GM12878 (cell line): ENCODE measurements around the gene SWI5. TPM values are rescaled to one million over a fixed set of nuclear protein-coding genes. Genes with fewer than 3 reads are reported as not detected.

Source experiments
- ATAC-seq: fragments of 200-7000 bp; cut with Tn5 transposase; 3 replicates; pipeline ENCODE4 v1.9.1; 2020; ENCODE audit warnings: mild to moderate bottlenecking, moderate library complexity
- BruUV-seq: library from RNA; stranded (reverse); fragments of 400-500 nt; replicated peaks from 2 replicates; lab custom pipeline; 2021; lab: Mats Ljungman, UMichigan
- CTCF ChIA-PET: fragments of 300-600 bp; sonication (Branson Sonifier 250); formaldehyde crosslinking; extraction: SDS; loops from one replicate; lab custom pipeline; 2021; ENCODE audit warnings: inconsistent platforms; lab: Yijun Ruan, JAX
- POLR2A ChIA-PET: fragments of 350-600 bp; formaldehyde crosslinking; extraction: SDS; loops from one replicate; lab custom pipeline; 2021; ENCODE audit warnings: inconsistent platforms; lab: Charles Lee
- RAD21 ChIA-PET: fragments of 300-600 bp; sonication (Branson Sonifier 250); formaldehyde crosslinking; loops from one replicate; lab custom pipeline; 2023; ENCODE audit warnings: antibody characterized with exemption; ENCODE audit not compliant: unreplicated experiment; lab: Charles Lee
- SMC1A ChIA-PET: fragments of 300-600 bp; sonication (Branson Sonifier 250); formaldehyde crosslinking; loops from one replicate; lab custom pipeline; 2023; ENCODE audit not compliant: unreplicated experiment, uncharacterized antibody; lab: Charles Lee
- DNase-seq: peaks from one replicate; pipeline ENCODE4 v3.0.0-alpha.2; 2011; ENCODE audit warnings: low read depth, low spot score
- FAIRE-seq: peaks from 3 replicates; lab custom pipeline; 2011; peaks lifted over from hg19 to GRCh38; lab: Jason Lieb, UNC
- H2AFZ ChIP-seq: 2 replicates; pipeline ENCODE4 v1.6.0; 2011; ENCODE audit warnings: low read depth, low read length, control low read depth; ENCODE audit not compliant: control insufficient read depth
- H3K27ac ChIP-seq: 2 replicates; pipeline ENCODE4 v1.5.1; 2011; ENCODE audit warnings: control low read depth; ENCODE audit not compliant: control insufficient read depth, insufficient read depth
- H3K27me3 ChIP-seq, 2 experiments: replicated peaks in 1 of 2; 2 replicates each; pipeline versions ENCODE4 v1.6.0 to v1.6.1; 2011; ENCODE audit warnings: low read length in 1 of 2; ENCODE audit not compliant: control insufficient read depth in 2 of 2, insufficient read depth in 2 of 2
- H3K36me3 ChIP-seq, 2 experiments: 2 replicates each; pipeline ENCODE4 v1.5.1; 2011; ENCODE audit warnings: low read length in 1 of 2; ENCODE audit not compliant: control insufficient read depth in 2 of 2, insufficient read depth in 2 of 2
- H3K4me1 ChIP-seq: 2 replicates; pipeline ENCODE4 v1.6.1; 2011; ENCODE audit warnings: mild to moderate bottlenecking, low read length, moderate library complexity, mixed read lengths; ENCODE audit not compliant: control insufficient read depth, insufficient read depth
- H3K4me2 ChIP-seq: 2 replicates; pipeline ENCODE4 v1.6.0; 2011; ENCODE audit warnings: control low read depth; ENCODE audit not compliant: control insufficient read depth, insufficient read depth
- H3K4me3 ChIP-seq: fragments of 200-600 bp; sonication (generic); 2 replicates; pipeline ENCODE4 v1.5.1; 2016
- H3K79me2 ChIP-seq: 2 replicates; pipeline ENCODE4 v1.6.0; 2011; ENCODE audit warnings: low read length; ENCODE audit not compliant: control insufficient read depth, insufficient read depth
- H3K9ac ChIP-seq: 2 replicates; pipeline ENCODE4 v1.8.0; 2011; ENCODE audit warnings: low read length, control low read depth, mixed read lengths; ENCODE audit not compliant: control insufficient read depth, insufficient read depth
- H3K9me3 ChIP-seq: replicated peaks from 3 replicates; pipeline ENCODE4 v1.5.1; 2011; ENCODE audit warnings: mild to moderate bottlenecking, low read length; ENCODE audit not compliant: control insufficient read depth, insufficient read depth
- H4K20me1 ChIP-seq: 2 replicates; pipeline ENCODE4 v1.6.0; 2011; ENCODE audit not compliant: control insufficient read depth, insufficient read depth
- ASH2L ChIP-seq: fragments of 300-600, 200-600 bp; sonication (generic); IDR thresholded peaks from 2 replicates; pipeline ENCODE4 v1.6.1; 2017; ENCODE audit warnings: low read depth, mild to moderate bottlenecking, borderline replicate concordance
- IRF4 ChIP-seq: IDR thresholded peaks from 2 replicates; pipeline ENCODE4 v1.6.1; 2011; ENCODE audit warnings: low read depth, low read length
- MTA3 ChIP-seq: IDR thresholded peaks from 2 replicates; pipeline ENCODE4 v1.6.1; 2012; ENCODE audit warnings: low read length, inconsistent platforms, borderline replicate concordance
- NFYB ChIP-seq: IDR thresholded peaks from 2 replicates; pipeline ENCODE4 v1.6.1; 2011; ENCODE audit warnings: low read depth, mild to moderate bottlenecking, low read length, improper control_type of control experiment, moderate library complexity; ENCODE audit not compliant: insufficient read depth
- POLR2AphosphoS5 ChIP-seq: IDR thresholded peaks from 2 replicates; pipeline ENCODE4 v1.6.1; 2011; ENCODE audit warnings: mild to moderate bottlenecking, low read length, inconsistent platforms
- WGBS: methylation state at CpG from one replicate; pipeline ENCODE4 v1.1.6; 2016; ENCODE audit warnings: low lambda C conversion rate; ENCODE audit not compliant: insufficient replicate concordance, insufficient coverage; ENCODE audit errors: missing lambda C conversion rate; 5-methylcytosine and 5-hydroxymethylcytosine counted together
- in situ Hi-C: fragments of 300-500 bp; cut with MboI; formaldehyde crosslinking; loops from 9 replicates; pipeline ENCODE4 v1.14.3; 2018; ENCODE audit warnings: mixed read lengths
- intact Hi-C: fragments of 100-400 bp; cut with micrococcal nuclease; formaldehyde crosslinking; loops from one replicate; pipeline ENCODE4 v1.14.2; 2022; ENCODE audit not compliant: unreplicated experiment
- polyA plus RNA-seq, 11 experiments: library from polyadenylated mRNA; depleted of rRNA in 4 of 11; unstranded in 6 of 11; stranded (reverse) in 5 of 11; fragments of >200 nt; fragmentation: Nextera tagmentation in 4 of 11; fragmentation: Illumina TruSeq in 1 of 11; extraction: Ambion mirVana in 4 of 11; extraction: Trizol in 1 of 11; gene quantifications; 1 replicate in 1 of 11; 2 replicates in 10 of 11; pipeline versions ENCODE4 v1.2.1 to v1.2.3, GENCODE V29; 2011 to 2016; ENCODE audit warnings: inconsistent platforms in 2 of 11, missing spikeins in 2 of 11, low read depth in 1 of 11
- total RNA-seq, 4 experiments: library from RNA; depleted of rRNA in 3 of 4; stranded (reverse); fragments of >200 nt in 3 of 4; fragmentation: Illumina TruSeq in 1 of 4; extraction: Trizol in 1 of 4; gene quantifications; 2 replicates each; pipeline versions ENCODE4 v1.2.1 to v1.2.3, GENCODE V29; 2013 to 2021
- TF ChIP-seq, protein P1 (sequence below), 3 experiments: IDR thresholded peaks in 2 of 3; conservative IDR thresholded peaks in 1 of 3; 2 replicates each; pipeline ENCODE4 v1.5.1; 2011; ENCODE audit warnings: low read depth in 3 of 3, low read length in 3 of 3, mild to moderate bottlenecking in 3 of 3, control low read depth in 2 of 3, moderate library complexity in 2 of 3, inconsistent platforms in 1 of 3, mixed read lengths in 1 of 3; ENCODE audit not compliant: control insufficient read depth in 2 of 3, insufficient read depth in 1 of 3; ENCODE audit errors: extremely low read depth in 1 of 3

Gene SWI5
- total and polyA plus RNA-seq, 10 of the 15 experiments (the other 5 are each of a cell fraction or from before 2014, with no cell fraction given) = 13.3 to 36.2 (median 18.1) TPM

DNA sequence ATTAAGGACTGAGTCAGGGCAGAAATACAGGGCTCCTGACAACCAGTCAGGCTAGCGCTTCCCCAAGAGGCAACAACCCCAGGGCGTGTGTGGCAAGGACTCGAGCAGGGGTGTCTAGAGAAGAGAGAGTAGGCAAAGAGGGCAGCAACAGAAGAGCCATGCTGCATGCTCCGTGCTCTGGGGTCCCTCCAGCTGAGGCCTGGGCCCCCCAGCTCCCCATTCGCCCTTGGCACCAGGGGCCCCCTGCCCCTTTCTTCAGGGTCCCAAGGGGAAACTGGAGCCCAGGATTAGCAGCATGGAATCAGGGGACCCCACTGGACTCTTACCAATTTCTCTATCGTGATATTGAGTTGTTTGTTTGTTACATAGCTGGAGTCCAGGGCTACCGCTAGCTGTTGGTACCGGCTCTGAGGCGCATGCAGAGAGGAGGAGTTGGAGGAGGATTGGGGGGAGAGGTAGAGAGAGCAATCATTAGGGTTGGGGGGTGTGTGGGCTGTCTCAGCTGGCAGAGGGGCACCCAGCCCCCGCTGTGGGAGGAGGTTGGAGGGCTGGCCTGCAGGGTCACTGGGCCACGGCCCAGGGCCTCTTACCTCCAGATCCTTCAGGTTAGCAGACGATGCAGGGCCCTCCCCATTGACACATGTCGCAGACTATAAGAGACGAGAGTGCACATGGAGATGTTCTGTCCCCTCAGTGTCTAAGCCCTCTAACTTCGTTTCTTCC is 9.0 kb upstream of the SWI5 start:
- ChIA-PET SMC1A (no interaction called here), CTCF (no interaction called here), POLR2A (interaction anchor here (0.5 kb wide), 1 partner anchor 17 kb away, joined by 3 read pairs; no protein-coding TSS in a partner anchor), RAD21 (no interaction called here)
- Histone ChIP-seq H4K20me1 (no peaks in the 10 kb centered on the region), H3K9me3 (no peaks in the 10 kb centered on the region), H3K4me2 (no peak overlapping the region), H3K4me3 (no peak overlapping the region), H3K4me1 (no peaks in the 10 kb centered on the region), H3K27me3 (no peaks in the 10 kb centered on the region), H2AFZ (no peak overlapping the region), H3K27ac (no peak overlapping the region), H3K9ac (no peak overlapping the region), H3K36me3 (peaks cover 2 to 10% of the 10 kb centered on the region in 2 experiments; a peak in 3 of 4 replicates), H3K79me2 (no peaks in the 10 kb centered on the region)
- no peak for DNase-seq
- WGBS = 92% methylated on average over 15 of the region's 15 CpGs
- FAIRE-seq = no peak
- intact Hi-C loops = no loop called here
- BruUV-seq = no TSS peak
- ATAC-seq = no peak
- in situ Hi-C loops = no loop called here
- TF ChIP-seq POLR2AphosphoS5 = peak; percentile 35; the same call in 1 of the 2 replicates
- no peak for TF ChIP-seq ASH2L
- TF ChIP-seq, protein P1, sequence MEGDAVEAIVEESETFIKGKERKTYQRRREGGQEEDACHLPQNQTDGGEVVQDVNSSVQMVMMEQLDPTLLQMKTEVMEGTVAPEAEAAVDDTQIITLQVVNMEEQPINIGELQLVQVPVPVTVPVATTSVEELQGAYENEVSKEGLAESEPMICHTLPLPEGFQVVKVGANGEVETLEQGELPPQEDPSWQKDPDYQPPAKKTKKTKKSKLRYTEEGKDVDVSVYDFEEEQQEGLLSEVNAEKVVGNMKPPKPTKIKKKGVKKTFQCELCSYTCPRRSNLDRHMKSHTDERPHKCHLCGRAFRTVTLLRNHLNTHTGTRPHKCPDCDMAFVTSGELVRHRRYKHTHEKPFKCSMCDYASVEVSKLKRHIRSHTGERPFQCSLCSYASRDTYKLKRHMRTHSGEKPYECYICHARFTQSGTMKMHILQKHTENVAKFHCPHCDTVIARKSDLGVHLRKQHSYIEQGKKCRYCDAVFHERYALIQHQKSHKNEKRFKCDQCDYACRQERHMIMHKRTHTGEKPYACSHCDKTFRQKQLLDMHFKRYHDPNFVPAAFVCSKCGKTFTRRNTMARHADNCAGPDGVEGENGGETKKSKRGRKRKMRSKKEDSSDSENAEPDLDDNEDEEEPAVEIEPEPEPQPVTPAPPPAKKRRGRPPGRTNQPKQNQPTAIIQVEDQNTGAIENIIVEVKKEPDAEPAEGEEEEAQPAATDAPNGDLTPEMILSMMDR (IDR thresholded peaks at IDR 0.05 in 2 of 3, conservative IDR thresholded peaks at IDR 0.05 in 1 of 3; ENCODE audit: control insufficient read depth in 2 of 3, extremely low read depth in 1 of 3, insufficient read depth in 1 of 3, low read depth in 3 of 3, low read length in 3 of 3) = no peak
- TF ChIP-seq IRF4 = no peak
- TF ChIP-seq MTA3 = no peak
- TF ChIP-seq NFYB = no peak
- TF ChIP-seq, all 136 proteins: peak for 1
